Cardiac muscle cell (in vitro differentiated cells and primary cell): ENCODE results near the gene NCOA6. TPM values are rescaled to one million over a fixed set of nuclear protein-coding genes. Genes with fewer than 3 reads are reported as not detected.

Experiments used
- DNase-seq, 2 donors: peaks; one replicate each; pipeline versions ENCODE4 v3.0.0 to v3.0.0-alpha.2; 2010 to 2017; ENCODE audit warnings: low read depth in 1 of 2, low spot score in 1 of 2
- H3K27ac ChIP-seq: fragments of 200-600 bp; sonication (generic); 2 replicates; pipeline ENCODE4 v1.5.1; 2016
- H3K27me3 ChIP-seq: fragments of 200-600 bp; sonication (generic); 2 replicates; pipeline ENCODE4 v1.6.0; 2016; ENCODE audit warnings: control low read depth
- H3K36me3 ChIP-seq: fragments of 200-600 bp; sonication (generic); 2 replicates; pipeline ENCODE4 v1.5.1; 2016; ENCODE audit warnings: control low read depth
- H3K4me1 ChIP-seq: fragments of 200-600 bp; sonication (generic); 2 replicates; pipeline ENCODE4 v1.8.1; 2017; ENCODE audit warnings: low read depth, mild to moderate bottlenecking, mixed run types
- H3K4me3 ChIP-seq: fragments of 200-600 bp; sonication (generic); 2 replicates; pipeline ENCODE4 v1.5.1; 2016; ENCODE audit warnings: mild to moderate bottlenecking
- H3K9me3 ChIP-seq: fragments of 200-600 bp; sonication (generic); 2 replicates; pipeline ENCODE4 v1.5.1; 2017; ENCODE audit warnings: low read depth, mild to moderate bottlenecking, control low read depth
- CTCF ChIP-seq: IDR thresholded peaks from 2 replicates; pipeline ENCODE4 v1.5.1; 2012; ENCODE audit warnings: low read depth, mild to moderate bottlenecking, low read length
- polyA plus RNA-seq: library from polyadenylated mRNA; unstranded; fragments of >200 nt; fragmentation: Nextera tagmentation; extraction: Ambion mirVana; gene quantifications from 2 replicates; pipeline ENCODE4 v1.2.1, GENCODE V29; 2016
- total RNA-seq: library from RNA; depleted of rRNA; stranded (reverse); fragments of >200 nt; gene quantifications from 2 replicates; pipeline ENCODE4 v1.2.3, GENCODE V29; 2016

NCOA6 gene
- total RNA-seq: 9.9 and 16.8 TPM in 2 replicates
- 21.4 and 28.6 TPM in 2 replicates for polyA plus RNA-seq

- Histone ChIP-seq H3K4me3 (peak within 1 kb of the TSS; percentile 89), H3K36me3 (no peaks in the 10 kb centered on the region), H3K4me1 (peaks cover 6% of the 10 kb centered on the region), H3K9me3 (no peaks in the 10 kb centered on the region), H3K27me3 (no peaks in the 10 kb centered on the region), H3K27ac (peak within 1 kb of the TSS; percentile 99)
- DNase-seq: peak; percentile 87 to 90
- TF ChIP-seq CTCF: no peak
These were observed at the start of gene NCOA6 for GRCh38 chr20:34825530-34826362. Gene NCOA6, minus strand, starts transcription at chr20:34825651. Its CDS starts 43,296 bp downstream, at chr20:34782355.

GRCh38 chr20:34874094-34874654, 48.7 kb upstream of the NCOA6 start:
- TF ChIP-seq CTCF: peak; percentile 97
- peak; percentile 88 to 93 for DNase-seq
- Histone ChIP-seq H3K36me3 (no peaks in the 10 kb centered on the region), H3K27ac (peak overlapping the region; percentile 40), H3K9me3 (no peaks in the 10 kb centered on the region), H3K4me3 (no peak overlapping the region), H3K4me1 (peaks cover 3% of the 10 kb centered on the region), H3K27me3 (no peaks in the 10 kb centered on the region)

- Histone ChIP-seq H3K4me1 (peaks cover 3% of the 10 kb centered on the region), H3K27ac (no peak overlapping the region), H3K36me3 (no peaks in the 10 kb centered on the region), H3K27me3 (no peaks in the 10 kb centered on the region), H3K4me3 (no peak overlapping the region), H3K9me3 (no peaks in the 10 kb centered on the region)
- no peak for DNase-seq
- TF ChIP-seq CTCF: no peak
These were observed 48.2 kb upstream of the NCOA6 start for GRCh38 chr20:34873583-34874093.

GRCh38 chr20:34872622-34873224, 47.3 kb upstream of the NCOA6 start, which contains the start of gene GGT7:
Gene GGT7, minus strand, starts transcription at chr20:34872856. Its CDS starts 41 bp downstream, at chr20:34872815.
- Histone ChIP-seq H3K36me3 (no peaks in the 10 kb centered on the region), H3K4me1 (peaks cover 3% of the 10 kb centered on the region), H3K27me3 (no peaks in the 10 kb centered on the region), H3K27ac (no peak within 1 kb of the TSS), H3K4me3 (peak within 1 kb of the TSS; percentile 69), H3K9me3 (no peaks in the 10 kb centered on the region)
- TF ChIP-seq CTCF: peak; percentile 55
- DNase-seq: peak; percentile 72 to 86

GRCh38 chr20:34871966-34872621, 46.6 kb upstream of the NCOA6 start:
- Histone ChIP-seq H3K4me3 (peak overlapping the region; percentile 69), H3K4me1 (peaks cover 3% of the 10 kb centered on the region), H3K9me3 (no peaks in the 10 kb centered on the region), H3K27me3 (no peaks in the 10 kb centered on the region), H3K27ac (no peak overlapping the region), H3K36me3 (no peaks in the 10 kb centered on the region)
- TF ChIP-seq CTCF: no peak
- DNase-seq: no peak
